Mesendoderm (in vitro differentiated cells): Measurements from ENCODE around the gene CDKN2D.

Experiments
- DNase-seq: peaks from one replicate; pipeline ENCODE4 v3.0.0; 2013
- H2AK5ac ChIP-seq: 2 replicates; pipeline ENCODE4 v1.6.1; 2013; ENCODE audit warnings: low read length, inconsistent platforms
- H2BK120ac ChIP-seq: 2 replicates; pipeline ENCODE4 v1.6.1; 2013; ENCODE audit warnings: low read depth, mild to moderate bottlenecking, low read length, moderate library complexity, mixed read lengths
- H2BK15ac ChIP-seq: replicated peaks from 2 replicates; pipeline ENCODE4 v1.6.1; 2013; ENCODE audit warnings: low read depth, mild to moderate bottlenecking, moderate library complexity
- H2BK5ac ChIP-seq: 2 replicates; pipeline ENCODE4 v1.6.1; 2013; ENCODE audit warnings: low read length, inconsistent platforms
- H3K18ac ChIP-seq: 2 replicates; pipeline ENCODE4 v1.6.1; 2013; ENCODE audit warnings: mild to moderate bottlenecking, low read length, mixed read lengths
- H3K23ac ChIP-seq: one replicate; pipeline ENCODE4 v1.6.1; 2013; ENCODE audit warnings: low read length
- H3K27ac ChIP-seq: 2 replicates; pipeline ENCODE4 v1.5.1; 2013; ENCODE audit warnings: low read depth, mild to moderate bottlenecking, inconsistent platforms, low read length, moderate library complexity
- H3K27me3 ChIP-seq: 2 replicates; pipeline ENCODE4 v1.6.1; 2013; ENCODE audit warnings: low read length, control low read depth, mild to moderate bottlenecking, inconsistent platforms; ENCODE audit not compliant: insufficient read depth, poor library complexity
- H3K36me3 ChIP-seq: 2 replicates; pipeline ENCODE4 v1.6.1; 2013; ENCODE audit warnings: low read length, inconsistent platforms; ENCODE audit not compliant: control insufficient read depth, insufficient read depth
- H3K4ac ChIP-seq: one replicate; pipeline ENCODE4 v1.6.1; 2013; ENCODE audit warnings: low read depth, mild to moderate bottlenecking, low read length, moderate library complexity
- H3K4me1 ChIP-seq: 2 replicates; pipeline ENCODE4 v1.6.1; 2013; ENCODE audit warnings: low read depth, low read length, inconsistent platforms; ENCODE audit not compliant: control insufficient read depth
- H3K4me2 ChIP-seq: 2 replicates; pipeline ENCODE4 v1.6.1; 2013; ENCODE audit warnings: low read length
- H3K4me3 ChIP-seq: 2 replicates; pipeline ENCODE4 v1.5.1; 2013; ENCODE audit warnings: mild to moderate bottlenecking, low read length
- H3K56ac ChIP-seq: one replicate; pipeline ENCODE4 v1.6.1; 2013; ENCODE audit warnings: low read length
- H3K79me1 ChIP-seq: 2 replicates; pipeline ENCODE4 v1.6.1; 2013; ENCODE audit warnings: low read length, inconsistent platforms
- H3K79me2 ChIP-seq: 2 replicates; pipeline ENCODE4 v1.6.1; 2013; ENCODE audit warnings: mild to moderate bottlenecking, low read length; ENCODE audit not compliant: control insufficient read depth, insufficient read depth
- H3K9ac ChIP-seq: 2 replicates; pipeline ENCODE4 v1.6.1; 2013; ENCODE audit warnings: low read length, inconsistent platforms
- H4K5ac ChIP-seq: one replicate; pipeline ENCODE4 v1.6.1; 2013; ENCODE audit warnings: low read length
- H4K8ac ChIP-seq: one replicate; pipeline ENCODE4 v1.6.1; 2013; ENCODE audit warnings: low read depth, mild to moderate bottlenecking, control low read depth, low read length, moderate library complexity
- WGBS: extraction: QIAGEN DNeasy Blood & Tissue Kit; methylation state at CpG from one replicate; pipeline ENCODE4 v1.1.7; 2013; ENCODE audit warnings: low lambda C conversion rate, missing lambda C conversion rate; ENCODE audit not compliant: insufficient coverage; ENCODE audit errors: extremely low coverage; 5-methylcytosine and 5-hydroxymethylcytosine counted together

Gene CDKN2D

GRCh38 chr19:10604460-10604980, 35.7 kb upstream of the CDKN2D start:
- Histone ChIP-seq H3K79me2 (peaks cover 5% of the 10 kb centered on the region), H2BK5ac (no peak overlapping the region), H3K4me3 (no peak overlapping the region), H3K18ac (no peak overlapping the region), H4K5ac (no peak overlapping the region), H3K4me1 (peaks cover 6% of the 10 kb centered on the region), H3K9ac (peak overlapping the region; percentile 16), H3K36me3 (no peaks in the 10 kb centered on the region), H2BK15ac (no peak overlapping the region), H2BK120ac (no peak overlapping the region), H3K27ac (no peak overlapping the region), H4K8ac (no peak overlapping the region), H2AK5ac (no peak overlapping the region), H3K79me1 (peaks cover 8% of the 10 kb centered on the region), H3K27me3 (no peaks in the 10 kb centered on the region), H3K4ac (no peak overlapping the region), H3K4me2 (no peak overlapping the region), H3K23ac (no peak overlapping the region), H3K56ac (peak overlapping the region; percentile 44)
- peak; percentile 69 for DNase-seq
- no CpG with 5 or more reads among the region's 9 CpGs for WGBS

GRCh38 chr19:10603873-10604459, 35.2 kb upstream of the CDKN2D start:
- H3K27ac ChIP-seq = no peak overlapping the region
- no peak overlapping the region for H3K4me3 ChIP-seq
- peaks cover 6% of the 10 kb centered on the region for H3K4me1 ChIP-seq
- H3K4me2 ChIP-seq = peak overlapping the region; percentile 37
- no peaks in the 10 kb centered on the region for H3K27me3 ChIP-seq
- DNase-seq = peak; percentile 42
- H3K79me2 ChIP-seq = peaks cover 5% of the 10 kb centered on the region
- H2BK120ac ChIP-seq = no peak overlapping the region
- no peaks in the 10 kb centered on the region for H3K36me3 ChIP-seq
- H3K79me1 ChIP-seq = peaks cover 8% of the 10 kb centered on the region
- H2BK15ac ChIP-seq = no peak overlapping the region
- peak overlapping the region; percentile 57 for H2AK5ac ChIP-seq
- H3K56ac ChIP-seq = peak overlapping the region; percentile 98
- H2BK5ac ChIP-seq = no peak overlapping the region
- H3K4ac ChIP-seq = no peak overlapping the region
- no peak overlapping the region for H4K8ac ChIP-seq
- H4K5ac ChIP-seq = no peak overlapping the region
- no peak overlapping the region for H3K18ac ChIP-seq
- H3K23ac ChIP-seq = no peak overlapping the region
- 100% methylated on average over 2 of the region's 9 CpGs for WGBS
- H3K9ac ChIP-seq = peak overlapping the region; percentile 96

- H3K4me2 ChIP-seq = peak overlapping the region; percentile 37
- peaks cover 6% of the 10 kb centered on the region for H3K4me1 ChIP-seq
- H2BK120ac ChIP-seq = no peak overlapping the region
- no peak overlapping the region for H4K8ac ChIP-seq
- peaks cover 5% of the 10 kb centered on the region for H3K79me2 ChIP-seq
- no peak overlapping the region for H2BK15ac ChIP-seq
- peaks cover 8% of the 10 kb centered on the region for H3K79me1 ChIP-seq
- DNase-seq = peak; percentile 83
- peak overlapping the region; percentile 57 for H2AK5ac ChIP-seq
- H3K4ac ChIP-seq = peak overlapping the region; percentile 79
- no peak overlapping the region for H4K5ac ChIP-seq
- H3K18ac ChIP-seq = peak overlapping the region; percentile 94
- peak overlapping the region; percentile 98 for H3K56ac ChIP-seq
- H3K27ac ChIP-seq = peak overlapping the region; percentile 90
- H3K9ac ChIP-seq = peak overlapping the region; percentile 96
- peak overlapping the region; percentile 35 for H2BK5ac ChIP-seq
- WGBS = no CpG with 5 or more reads among the region's 19 CpGs
- H3K4me3 ChIP-seq = peak overlapping the region; percentile 88
- H3K27me3 ChIP-seq = no peaks in the 10 kb centered on the region
- no peaks in the 10 kb centered on the region for H3K36me3 ChIP-seq
- H3K23ac ChIP-seq = no peak overlapping the region
Measured at GRCh38 chr19:10603084-10603872, 34.5 kb upstream of the CDKN2D start.

GRCh38 chr19:10602330-10603083, 33.7 kb upstream of the CDKN2D start:
- Histone ChIP-seq H3K4me1 (peaks cover 6% of the 10 kb centered on the region), H4K8ac (no peak overlapping the region), H3K9ac (peak overlapping the region; percentile 96), H3K27me3 (no peaks in the 10 kb centered on the region), H4K5ac (no peak overlapping the region), H3K4ac (peak overlapping the region; percentile 91), H3K56ac (peak overlapping the region; percentile 98), H3K79me2 (peaks cover 5% of the 10 kb centered on the region), H2AK5ac (no peak overlapping the region), H3K79me1 (peaks cover 8% of the 10 kb centered on the region), H2BK120ac (no peak overlapping the region), H3K4me2 (peak overlapping the region; percentile 37), H3K27ac (peak overlapping the region; percentile 90), H2BK5ac (peak overlapping the region; percentile 42), H3K23ac (no peak overlapping the region), H2BK15ac (no peak overlapping the region), H3K4me3 (peak overlapping the region; percentile 88), H3K36me3 (no peaks in the 10 kb centered on the region), H3K18ac (peak overlapping the region; percentile 94)
- peak; percentile 86 for DNase-seq
- WGBS = no CpG with 5 or more reads among the region's 76 CpGs

- Histone ChIP-seq H2BK120ac (no peak overlapping the region), H2AK5ac (no peak overlapping the region), H3K79me1 (peaks cover 8% of the 10 kb centered on the region), H4K8ac (no peak overlapping the region), H3K4me1 (peaks cover 6% of the 10 kb centered on the region), H3K23ac (no peak overlapping the region), H3K4me3 (no peak overlapping the region), H2BK15ac (no peak overlapping the region), H3K36me3 (no peaks in the 10 kb centered on the region), H3K27ac (no peak overlapping the region), H2BK5ac (no peak overlapping the region), H3K27me3 (no peaks in the 10 kb centered on the region), H3K18ac (no peak overlapping the region), H3K4me2 (no peak overlapping the region), H4K5ac (no peak overlapping the region), H3K4ac (no peak overlapping the region), H3K79me2 (peaks cover 5% of the 10 kb centered on the region), H3K56ac (peak overlapping the region; percentile 25), H3K9ac (no peak overlapping the region)
- no CpG with 5 or more reads among the region's 7 CpGs for WGBS
- DNase-seq = no peak
Measured at GRCh38 chr19:10601999-10602329, 33.2 kb upstream of the CDKN2D start.
